DOHH2 (cell line): Measurements from ENCODE around the gene MACF1.

ENCODE experiments used
- H3F3A ChIP-seq: fragments of 200-600 bp; sonication (generic), shearing (Covaris generic); 2 replicates; pipeline ENCODE4 v1.6.0; 2016; ENCODE audit warnings: antibody characterized with exemption, mild to moderate bottlenecking; ENCODE audit not compliant: control insufficient read depth, insufficient read depth
- H3K27ac ChIP-seq: fragments of 200-600 bp; sonication (generic); 2 replicates; pipeline ENCODE4 v1.5.1; 2014; ENCODE audit warnings: low read depth, mild to moderate bottlenecking, low read length, moderate library complexity
- H3K27me3 ChIP-seq: fragments of 200-600 bp; sonication (generic); 2 replicates; pipeline ENCODE4 v1.6.1; 2014; ENCODE audit warnings: mild to moderate bottlenecking, low read length, mixed read lengths; ENCODE audit not compliant: control insufficient read depth
- H3K36me3 ChIP-seq: fragments of 200-600 bp; sonication (generic); 2 replicates; pipeline ENCODE4 v1.6.1; 2014; ENCODE audit warnings: mild to moderate bottlenecking, low read length, moderate library complexity, mixed read lengths; ENCODE audit not compliant: control insufficient read depth
- H3K4me1 ChIP-seq: fragments of 200-600 bp; sonication (generic); 2 replicates; pipeline ENCODE4 v1.6.1; 2014; ENCODE audit warnings: mild to moderate bottlenecking, low read length, mixed read lengths; ENCODE audit not compliant: control insufficient read depth
- H3K4me2 ChIP-seq: fragments of 200-600 bp; sonication (generic); 2 replicates; pipeline ENCODE4 v1.6.0; 2014; ENCODE audit warnings: mild to moderate bottlenecking, low read length, moderate library complexity
- H3K4me3 ChIP-seq: fragments of 200-600 bp; sonication (generic); 2 replicates; pipeline ENCODE4 v1.5.1; 2014; ENCODE audit warnings: mild to moderate bottlenecking, low read length, mixed read lengths
- H3K79me2 ChIP-seq: fragments of 200-600 bp; sonication (generic); 2 replicates; pipeline ENCODE4 v1.6.1; 2014; ENCODE audit warnings: mild to moderate bottlenecking, low read length, mixed read lengths; ENCODE audit not compliant: control insufficient read depth
- H3K9me2 ChIP-seq: fragments of 200-600 bp; sonication (generic); replicated peaks from 2 replicates; pipeline ENCODE4 v1.6.1; 2014; ENCODE audit warnings: mild to moderate bottlenecking, low read length, mixed read lengths; ENCODE audit not compliant: control insufficient read depth
- H3K9me3 ChIP-seq: fragments of 200-600 bp; sonication (generic); 2 replicates; pipeline ENCODE4 v1.6.1; 2014; ENCODE audit warnings: antibody characterized with exemption, low read length, mixed read lengths; ENCODE audit not compliant: control insufficient read depth, insufficient read depth
- H4K20me1 ChIP-seq: fragments of 200-600 bp; sonication (generic); 2 replicates; pipeline ENCODE4 v1.6.0; 2014; ENCODE audit warnings: low read depth, mild to moderate bottlenecking, antibody characterized with exemption, low read length, moderate library complexity; ENCODE audit not compliant: control insufficient read depth, insufficient read depth
- CTCF ChIP-seq: fragments of 200-600 bp; sonication (generic); IDR thresholded peaks from one replicate; pipeline ENCODE4 v1.5.1; 2014; ENCODE audit warnings: antibody characterized with exemption, mild to moderate bottlenecking, low read depth, low read length; ENCODE audit not compliant: poor library complexity, severe bottlenecking
- EZH2phosphoT487 ChIP-seq: fragments of 200-600 bp; sonication (generic); IDR thresholded peaks from 2 replicates; pipeline ENCODE4 v1.6.1; 2017; ENCODE audit warnings: borderline replicate concordance, mild to moderate bottlenecking, antibody characterized with exemption, low read length, moderate library complexity, mixed read lengths

The MACF1 gene

DNA sequence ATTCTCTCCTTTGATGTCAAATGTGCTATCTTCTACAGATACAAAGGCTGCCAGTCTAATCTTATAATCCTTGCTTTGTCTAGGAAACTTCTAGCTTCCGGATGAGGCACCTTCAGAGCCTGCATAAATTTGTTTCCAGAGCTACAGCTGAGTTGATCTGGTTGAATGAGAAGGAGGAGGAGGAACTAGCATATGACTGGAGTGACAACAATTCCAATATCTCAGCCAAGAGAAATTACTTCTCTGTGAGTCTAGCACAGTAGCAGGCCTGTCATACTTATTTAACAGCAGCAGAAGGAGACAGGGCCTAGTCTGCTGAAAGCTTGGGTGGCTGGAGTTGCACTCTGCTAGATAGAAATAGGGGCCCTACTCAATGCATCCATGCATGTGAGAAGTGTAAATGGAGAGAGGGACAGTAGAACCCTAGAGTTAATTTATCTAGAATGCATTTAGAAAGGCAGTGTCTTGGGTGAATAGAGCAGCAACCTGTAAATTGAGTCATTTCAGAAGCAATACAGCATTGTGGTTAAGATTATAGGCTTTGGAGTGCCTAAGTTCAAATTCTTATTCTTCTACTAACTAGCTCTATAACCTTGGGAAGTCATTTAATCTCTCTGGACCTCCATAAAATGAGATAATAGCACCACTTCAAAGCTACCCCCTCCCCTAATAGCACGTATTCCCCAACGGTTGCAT is 89.0 kb downstream of the MACF1 start:
- H3K27ac ChIP-seq = no peak overlapping the region
- H3K9me3 ChIP-seq = no peaks in the 10 kb centered on the region
- H3K27me3 ChIP-seq = no peaks in the 10 kb centered on the region
- TF ChIP-seq EZH2phosphoT487 = no peak
- no peak for TF ChIP-seq CTCF
- no peaks in the 10 kb centered on the region for H3K4me1 ChIP-seq
- no peak overlapping the region for H3K4me2 ChIP-seq
- H3K4me3 ChIP-seq = no peak overlapping the region
- H3K9me2 ChIP-seq = no peaks in the 10 kb centered on the region
- peaks cover 43% of the 10 kb centered on the region for H3K36me3 ChIP-seq
- H4K20me1 ChIP-seq = no peaks in the 10 kb centered on the region
- H3K79me2 ChIP-seq = no peaks in the 10 kb centered on the region
- H3F3A ChIP-seq = no peaks in the 10 kb centered on the region

DNA sequence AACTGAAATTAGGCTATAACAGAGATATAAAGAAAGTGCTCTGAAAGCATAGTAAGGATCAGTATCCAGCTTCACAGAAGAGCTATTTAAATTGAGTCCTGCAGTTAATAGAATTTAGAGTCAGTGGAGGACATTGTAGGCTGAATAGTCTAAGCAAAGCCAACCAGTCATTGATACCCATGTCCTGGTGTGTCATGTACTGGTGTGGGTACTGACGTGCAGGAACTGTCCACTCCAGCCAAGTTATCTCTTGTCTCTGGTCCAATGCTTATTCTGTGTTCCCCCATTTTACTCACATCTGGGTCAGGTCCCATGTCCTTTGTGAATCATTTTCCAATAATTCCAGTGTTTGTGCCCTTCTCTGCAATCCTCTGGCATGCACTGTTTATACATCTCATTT is 90.0 kb downstream of the MACF1 start:
- H3K36me3 ChIP-seq = peaks cover 43% of the 10 kb centered on the region
- no peak overlapping the region for H3K4me3 ChIP-seq
- TF ChIP-seq EZH2phosphoT487 = no peak
- TF ChIP-seq CTCF = no peak
- H3K27ac ChIP-seq = no peak overlapping the region
- no peaks in the 10 kb centered on the region for H3K79me2 ChIP-seq
- H3K4me2 ChIP-seq = no peak overlapping the region
- H3K9me3 ChIP-seq = no peaks in the 10 kb centered on the region
- H3K4me1 ChIP-seq = no peaks in the 10 kb centered on the region
- H3F3A ChIP-seq = no peaks in the 10 kb centered on the region
- no peaks in the 10 kb centered on the region for H4K20me1 ChIP-seq
- no peaks in the 10 kb centered on the region for H3K9me2 ChIP-seq
- no peaks in the 10 kb centered on the region for H3K27me3 ChIP-seq

DNA sequence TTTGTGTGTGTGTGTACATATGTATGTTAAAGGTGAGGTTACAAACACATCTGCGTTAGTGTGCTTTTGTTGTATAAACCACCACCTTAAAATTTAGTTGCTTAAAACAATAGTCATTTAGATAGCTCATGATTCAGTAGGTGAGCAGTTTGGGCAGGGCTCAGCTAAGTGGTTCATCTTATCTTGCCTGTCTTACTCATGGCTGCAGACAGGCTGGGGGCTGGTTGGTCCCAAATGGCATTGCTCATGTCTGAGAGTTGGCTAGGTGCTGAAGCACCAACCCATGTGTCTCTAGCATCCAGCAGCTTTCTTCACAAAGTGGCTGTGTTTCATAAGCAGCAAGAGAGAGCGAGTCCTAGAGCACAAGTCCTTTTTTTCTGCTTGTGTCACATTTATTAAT is 91.4 kb downstream of the MACF1 start:
- H3K4me1 ChIP-seq = no peaks in the 10 kb centered on the region
- no peaks in the 10 kb centered on the region for H3K9me2 ChIP-seq
- no peaks in the 10 kb centered on the region for H3K79me2 ChIP-seq
- H3K4me3 ChIP-seq = no peak overlapping the region
- H3K36me3 ChIP-seq = peaks cover 47% of the 10 kb centered on the region
- no peaks in the 10 kb centered on the region for H3F3A ChIP-seq
- H3K27ac ChIP-seq = no peak overlapping the region
- no peaks in the 10 kb centered on the region for H4K20me1 ChIP-seq
- no peaks in the 10 kb centered on the region for H3K27me3 ChIP-seq
- TF ChIP-seq CTCF = no peak
- no peak overlapping the region for H3K4me2 ChIP-seq
- no peaks in the 10 kb centered on the region for H3K9me3 ChIP-seq
